Colon (tissue), 2 donors: Measurements from ENCODE around the gene SPAG4.

Experiments used
- FAIRE-seq: peaks from 2 replicates; lab custom pipeline; 2012; peaks lifted over from hg19 to GRCh38; lab: Jason Lieb, UNC
- donor health status: control.
- donor health status: control.

SPAG4 gene

DNA sequence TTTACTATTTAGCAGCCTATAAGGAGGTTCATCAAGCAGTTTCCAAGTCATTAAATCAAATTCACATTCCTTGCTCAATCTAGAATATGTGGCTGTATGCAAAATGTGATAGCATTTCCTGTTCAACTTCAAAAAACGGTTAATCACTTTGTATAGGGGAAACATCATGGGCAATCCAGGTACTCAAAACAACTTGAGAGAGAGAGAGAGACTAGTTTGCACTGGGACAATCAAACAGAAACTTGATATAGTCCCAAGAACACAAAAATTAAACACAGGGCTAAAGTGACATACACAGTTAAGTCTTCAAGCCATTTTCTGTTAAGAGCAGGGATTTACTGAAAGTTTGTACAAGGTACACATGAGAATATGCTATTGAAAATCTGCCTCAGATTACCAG is 41.6 kb downstream of the SPAG4 start:
- FAIRE-seq = no peak

DNA sequence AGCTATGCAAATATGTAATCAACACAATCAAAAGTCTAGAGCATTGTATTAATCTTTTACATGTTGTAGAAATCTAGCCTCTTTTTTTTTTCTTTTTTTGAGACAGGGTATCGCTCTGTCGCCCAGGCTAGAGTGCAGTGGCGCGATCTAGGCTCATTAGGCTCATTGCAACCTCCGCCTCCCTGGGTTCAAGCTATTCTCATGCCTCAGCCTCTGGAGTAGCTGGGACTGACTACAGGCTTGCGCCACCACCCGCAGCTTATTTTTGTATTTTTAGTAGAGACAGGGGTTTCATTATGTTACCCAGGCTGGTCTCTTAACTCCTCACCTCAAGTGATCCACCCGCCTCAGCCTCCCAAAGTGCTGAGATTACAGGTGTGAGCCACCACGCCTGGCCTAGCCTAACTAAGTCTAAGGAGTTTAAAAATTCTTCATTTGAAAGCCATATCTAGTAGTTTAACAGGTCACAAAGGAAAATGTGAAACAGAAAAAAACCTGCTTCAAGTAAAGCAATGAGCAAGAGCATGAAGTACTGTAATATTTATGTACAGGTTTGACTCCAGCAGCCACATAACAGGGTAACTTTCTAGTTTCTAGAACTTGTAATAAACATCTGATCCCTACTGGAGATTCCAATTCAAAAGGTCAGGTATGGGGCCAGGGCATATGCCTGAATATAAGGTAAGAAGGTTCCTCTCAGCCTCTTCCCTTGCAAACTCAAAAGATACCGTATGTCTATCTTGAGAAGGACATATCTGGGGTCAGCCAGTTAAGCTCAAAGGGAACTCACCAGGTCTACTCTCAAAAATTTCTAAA is 44.7 kb downstream of the SPAG4 start:
- FAIRE-seq = no peak

GRCh38 chr20:35661053-35661452 is 45.4 kb downstream of the SPAG4 start:
- no peak for FAIRE-seq

DNA sequence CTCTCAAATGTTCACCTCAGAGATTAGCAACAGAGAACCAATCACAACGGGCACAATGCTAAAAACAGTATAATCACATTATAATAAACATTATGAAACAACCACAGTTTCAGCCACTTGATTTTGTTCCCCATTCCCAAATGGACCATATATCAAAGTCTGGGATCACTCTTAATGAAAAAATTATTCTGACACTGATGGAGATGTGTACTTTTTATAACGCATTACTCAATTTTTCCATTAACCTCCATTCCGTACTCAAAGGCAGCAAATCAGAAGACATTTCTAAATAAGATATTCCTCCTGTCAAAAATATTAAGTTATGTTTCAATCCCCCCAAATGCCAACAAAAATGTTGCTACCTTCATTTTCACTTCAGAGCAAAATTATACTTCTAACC is 46.3 kb downstream of the SPAG4 start:
- FAIRE-seq = no peak

- FAIRE-seq = no peak
Measured at GRCh38 chr20:35662551-35662950, 46.9 kb downstream of the SPAG4 start.

DNA sequence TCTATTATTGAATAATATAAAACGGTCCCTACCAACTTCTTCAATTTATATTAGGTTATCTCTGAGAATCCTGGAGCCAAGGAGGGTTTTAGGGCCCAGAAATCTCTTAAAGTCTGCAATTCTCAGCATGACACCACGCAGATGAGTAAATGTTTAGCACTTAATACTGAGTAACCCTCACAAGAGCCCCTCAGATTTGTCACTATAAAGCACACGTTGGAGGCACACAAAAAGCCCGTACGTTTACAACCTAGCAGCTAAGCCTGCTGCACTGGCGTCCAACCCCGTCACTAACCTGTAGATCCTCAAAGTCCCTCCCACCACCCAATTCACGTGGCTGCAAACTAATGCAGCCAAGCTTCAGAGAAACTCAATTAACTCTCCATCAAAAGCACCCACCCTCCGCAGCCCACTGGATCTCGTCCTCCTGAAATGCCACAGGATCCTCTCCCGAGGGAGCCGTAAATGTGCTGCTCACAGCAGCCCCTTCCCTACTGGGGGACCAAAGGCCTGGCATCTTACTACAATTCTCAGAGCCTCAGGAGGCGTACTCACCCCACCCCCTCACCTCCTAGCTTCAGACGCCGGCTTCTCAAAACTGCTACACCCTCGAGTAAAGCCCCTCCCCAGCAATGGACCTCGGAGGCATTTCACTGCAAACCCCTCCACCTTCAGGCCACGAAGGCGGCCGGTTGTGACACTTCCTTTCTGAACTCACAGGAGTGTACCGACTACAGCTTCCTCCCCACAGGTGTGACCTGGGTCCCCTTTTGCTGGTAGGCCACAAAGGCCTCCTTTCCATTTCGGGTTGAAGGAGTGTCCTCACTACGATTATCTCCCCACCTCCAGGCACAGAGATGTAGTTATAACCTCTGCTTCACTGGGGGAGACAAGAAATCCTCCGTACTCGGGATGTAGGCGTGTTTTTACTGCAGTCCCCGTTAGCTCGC is 48.2 kb downstream of the SPAG4 start:
- no peak for FAIRE-seq

DNA sequence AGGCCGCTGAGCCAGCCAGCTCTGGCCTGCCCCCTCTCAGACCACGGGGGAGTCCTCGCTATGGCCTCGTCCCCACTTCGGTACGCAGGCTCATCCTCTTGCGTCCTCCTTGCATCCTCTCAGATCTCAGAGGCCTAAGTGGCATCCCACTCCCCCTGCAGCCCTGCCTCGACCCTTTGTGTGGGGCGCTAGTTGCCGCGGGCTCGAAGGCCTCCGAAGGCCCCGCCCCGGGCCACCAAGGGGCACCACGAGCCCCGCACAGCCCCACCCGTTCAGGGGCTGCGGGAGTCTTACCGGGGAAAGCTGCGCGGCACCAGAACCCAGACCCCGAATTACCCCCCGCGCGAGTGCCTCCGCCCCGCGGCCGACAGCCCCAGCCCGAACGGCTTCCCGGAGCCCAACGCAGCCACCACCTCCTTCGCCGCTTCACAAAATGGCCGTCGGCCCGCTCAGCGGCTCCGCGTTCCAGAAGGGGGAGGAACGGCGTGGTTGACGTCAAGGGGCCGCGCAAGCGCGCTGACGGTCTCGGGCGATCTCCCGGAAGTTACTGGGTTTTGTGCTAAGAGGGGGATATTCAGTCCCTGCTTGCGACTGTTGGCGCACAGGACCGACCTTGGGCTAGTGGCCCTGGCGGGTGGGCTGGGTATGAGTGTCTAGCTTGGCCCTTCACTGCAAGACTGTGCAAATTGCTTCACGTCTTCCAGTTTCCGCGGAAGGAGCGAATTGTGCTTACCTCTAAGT is 49.0 kb downstream of the SPAG4 start, which contains the start of the genes CPNE1 and RBM12:
TSS of gene CPNE1 (minus strand) at position 435 of the 741 bp plus-strand sequence. CDS start 31,977 bp downstream, outside the sequence.
TSS of gene RBM12 (minus strand) at position 435 of the 741 bp plus-strand sequence. CDS start 9,578 bp downstream, outside the sequence.
- no peak for FAIRE-seq

DNA sequence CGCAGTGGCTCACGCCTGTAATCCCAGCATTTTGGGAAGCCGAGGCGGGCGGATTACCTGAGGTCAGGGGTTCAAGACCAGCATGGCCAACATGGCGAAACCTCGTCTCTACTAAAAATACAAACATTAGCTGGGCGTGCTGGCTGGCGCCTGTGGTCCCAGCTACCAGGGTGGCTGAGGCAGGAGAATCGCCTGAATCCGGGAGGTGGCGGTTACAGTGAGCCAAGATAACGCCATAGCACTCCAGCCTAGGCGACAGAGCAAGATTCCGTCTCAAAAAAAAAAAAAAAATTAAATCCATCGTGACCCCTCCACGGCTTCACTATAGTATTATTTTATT is 50.3 kb downstream of the SPAG4 start:
- no peak for FAIRE-seq

DNA sequence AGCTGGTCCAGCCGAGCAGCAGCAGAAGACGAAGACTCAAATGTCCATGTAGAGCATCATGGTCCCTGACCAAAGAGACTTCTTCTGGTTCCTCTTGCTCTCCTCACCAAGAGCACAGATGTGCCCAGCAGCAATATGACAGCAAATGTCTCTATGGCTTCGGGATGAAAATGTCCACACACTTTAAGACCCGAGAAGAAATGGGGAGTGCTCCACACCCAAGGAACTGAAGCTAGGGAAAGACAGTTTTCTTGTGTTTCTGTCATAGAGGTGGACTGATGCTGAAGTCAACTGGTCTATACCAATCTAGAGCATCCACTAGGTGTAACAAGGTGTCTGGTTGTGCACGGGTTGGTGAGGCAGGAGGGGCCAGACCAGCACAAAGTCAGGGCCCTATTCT is 53.6 kb downstream of the SPAG4 start:
- no peak for FAIRE-seq

GRCh38 chr20:35669681-35670080 is 54.1 kb downstream of the SPAG4 start:
- no peak for FAIRE-seq
